GM19324 (cell line): ENCODE data around the gene PRAC2.

ENCODE experiments used
- ATAC-seq: cut with Tn5 transposase; IDR thresholded peaks from one replicate; pipeline ENCODE4 v1.9.1; 2021; ENCODE audit warnings: mild to moderate bottlenecking, moderate library complexity; ENCODE audit not compliant: unreplicated experiment, low FRiP score

PRAC2 gene

GRCh38 chr17:48719642-48720265 lies 3.2 kb upstream of the PRAC2 start:
- no peak for ATAC-seq

GRCh38 chr17:48720266-48721008 lies 2.5 kb upstream of the PRAC2 start:
- ATAC-seq, result no peak

- ATAC-seq, result no peak
These were observed 2.0 kb upstream of the PRAC2 start for GRCh38 chr17:48721009-48721402.

- no peak for ATAC-seq
These were observed 631 bp upstream of the PRAC2 start, which contains the start of gene PRAC1 for GRCh38 chr17:48722201-48722907. TSS of gene PRAC1 (minus strand) at chr17:48722518. CDS start at chr17:48722392, 126 bp downstream.

DNA sequence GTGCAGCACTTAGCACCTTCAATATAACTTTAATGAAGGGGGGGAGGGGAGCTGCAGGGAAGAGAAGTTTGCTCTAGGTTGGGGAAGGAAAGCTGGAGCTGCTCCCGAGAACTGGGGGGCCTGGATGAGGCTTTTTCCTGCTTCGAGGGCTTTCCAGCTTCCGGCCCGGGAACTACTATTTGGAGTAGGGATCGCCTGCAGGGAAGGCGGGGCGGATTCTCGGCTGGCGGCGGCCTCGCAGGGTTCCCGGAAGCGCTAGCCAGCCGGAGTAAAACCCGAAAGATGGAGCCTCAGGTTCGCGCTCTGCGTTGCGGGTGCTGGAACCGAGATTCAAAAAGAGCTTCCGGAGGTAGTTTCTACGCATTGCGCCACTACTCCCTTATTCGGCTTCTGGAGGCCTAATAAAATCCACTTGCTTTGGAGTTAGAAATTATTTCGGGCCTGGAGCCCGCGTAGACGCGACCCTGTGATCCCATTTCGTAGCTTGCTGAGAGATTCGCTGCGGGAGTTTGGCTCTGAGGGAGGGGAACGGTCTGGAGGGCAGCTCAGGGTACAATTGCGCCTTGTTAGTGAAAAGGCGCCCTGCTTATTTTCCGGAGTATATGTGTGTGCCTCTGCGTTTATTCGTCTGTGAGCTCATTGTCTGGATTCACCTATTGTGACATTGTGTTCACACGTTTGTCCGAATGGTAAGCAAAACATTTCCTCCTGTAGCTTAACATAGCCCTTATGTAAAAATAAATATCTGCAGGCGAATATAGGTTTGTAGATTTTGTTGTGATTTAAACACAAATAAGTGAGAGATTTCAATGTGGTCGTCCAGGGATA lies 652 bp downstream of the PRAC2 start:
- ATAC-seq, result no peak

DNA sequence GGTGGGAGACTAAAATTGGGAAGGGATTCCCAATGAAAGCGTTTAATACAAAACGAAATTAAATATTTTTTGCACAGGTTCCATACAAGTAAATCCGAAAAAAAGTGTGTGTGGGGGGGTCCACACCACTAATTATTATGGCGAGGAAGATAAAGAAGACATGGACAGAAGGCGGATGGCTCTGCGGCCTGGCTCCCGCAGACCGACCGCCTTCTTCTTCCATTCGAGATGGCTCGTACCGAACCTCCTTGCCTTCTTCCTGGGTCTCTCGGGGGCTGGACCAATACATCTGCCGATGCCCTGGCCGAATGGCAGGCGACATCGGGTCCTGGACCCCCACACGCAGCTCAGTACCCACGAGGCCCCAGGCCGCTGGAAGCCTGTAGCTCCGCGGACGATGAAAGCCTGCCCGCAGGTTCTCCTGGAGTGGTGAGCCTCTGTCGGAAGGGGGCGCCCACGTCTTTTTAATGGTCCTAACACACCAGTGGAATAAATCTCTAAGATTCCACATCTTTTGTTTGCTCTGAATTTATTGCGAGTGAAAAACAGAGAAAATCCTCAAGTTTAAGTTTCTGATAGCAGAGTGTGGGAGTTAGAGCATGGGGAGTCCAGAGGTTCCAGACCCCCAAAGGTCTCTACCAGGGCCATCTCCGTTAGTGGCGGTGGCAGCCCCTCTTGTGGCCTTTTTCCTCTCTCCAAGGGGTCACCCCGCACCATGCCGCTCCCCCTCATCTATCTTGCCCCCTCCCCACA lies 1.4 kb downstream of the PRAC2 start:
- ATAC-seq, result no peak

- no peak for ATAC-seq
These were observed 2.0 kb downstream of the PRAC2 start for GRCh38 chr17:48725004-48725287.

DNA sequence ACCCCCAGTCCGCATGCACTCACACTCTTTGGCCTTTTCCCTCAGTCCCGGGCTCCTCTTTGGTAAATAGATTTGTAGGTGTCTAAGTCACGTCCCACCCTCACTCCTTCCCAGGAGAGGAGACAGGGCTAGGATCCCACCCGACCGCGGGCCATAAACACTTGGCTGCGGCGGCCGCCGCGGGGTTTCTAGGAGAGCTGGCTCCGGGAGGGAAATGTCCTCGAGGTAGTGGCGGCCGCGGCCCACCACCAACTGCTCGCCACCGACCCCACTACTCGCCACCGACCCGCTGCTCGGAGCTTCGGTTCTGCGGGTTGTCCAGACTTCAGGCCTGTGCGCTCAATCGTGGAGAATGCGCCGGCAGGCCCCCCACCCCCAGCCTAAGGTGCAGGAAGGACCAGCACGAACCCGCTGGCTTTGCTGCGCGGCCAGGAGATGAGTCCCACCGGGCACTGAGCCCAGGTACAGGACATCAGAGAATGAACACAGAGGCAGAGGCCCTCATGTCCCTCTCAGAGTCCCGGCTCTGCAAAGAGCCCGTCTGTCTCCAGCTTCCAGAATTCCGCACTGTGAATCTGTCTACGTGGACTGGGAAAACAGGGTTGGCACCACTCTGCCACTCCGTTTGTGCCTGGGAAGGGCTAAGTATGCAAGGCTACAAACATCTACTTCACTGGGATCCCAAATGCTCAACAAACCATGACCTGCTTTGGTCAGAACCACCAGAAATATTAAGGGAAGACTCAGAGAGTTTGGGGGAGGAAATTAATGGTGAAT lies 2.5 kb downstream of the PRAC2 start:
- no peak for ATAC-seq

DNA sequence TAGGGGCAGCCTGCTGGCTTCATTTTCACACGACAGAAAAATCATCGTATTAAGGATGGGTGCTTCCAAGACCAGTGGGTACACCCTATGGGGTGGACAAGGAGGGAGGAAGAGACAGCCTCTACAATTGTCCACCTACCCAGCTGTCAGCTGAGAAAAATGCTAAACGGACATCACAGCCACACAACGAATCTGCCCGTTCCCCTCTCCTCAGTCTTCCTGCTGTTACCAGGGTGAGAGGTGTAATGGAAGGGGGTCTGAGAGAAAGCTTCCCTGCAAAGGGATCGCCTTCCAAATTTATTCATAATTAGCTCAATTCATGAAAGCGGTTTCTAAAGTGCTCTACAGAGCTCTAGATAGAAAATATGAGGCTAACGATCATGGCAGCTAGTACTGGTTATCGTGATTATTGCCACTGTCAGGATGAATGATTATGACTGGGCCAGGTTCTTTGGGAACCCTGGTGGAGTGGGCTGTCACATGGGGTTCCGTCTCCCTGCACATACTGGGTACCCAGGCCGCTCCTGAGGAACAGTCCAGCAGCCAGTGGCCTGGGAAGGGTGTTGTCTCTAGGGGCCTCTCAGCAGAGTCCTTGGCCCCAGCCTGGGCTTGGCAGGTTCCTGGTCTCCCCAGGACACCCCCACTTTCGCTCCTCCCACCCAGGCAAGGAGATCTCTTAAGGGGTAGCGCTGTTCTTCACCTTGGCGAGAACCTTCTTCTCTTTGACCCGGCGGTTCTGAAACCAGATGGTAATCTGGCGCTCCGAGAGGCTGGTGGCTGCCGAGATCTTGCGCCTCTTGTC lies 3.3 kb downstream of the PRAC2 start:
- no peak for ATAC-seq

GRCh38 chr17:48726916-48727286 lies 3.9 kb downstream of the PRAC2 start:
- ATAC-seq, result no peak

GRCh38 chr17:48727415-48728175 lies 4.6 kb downstream of the PRAC2 start:
- no peak for ATAC-seq

DNA sequence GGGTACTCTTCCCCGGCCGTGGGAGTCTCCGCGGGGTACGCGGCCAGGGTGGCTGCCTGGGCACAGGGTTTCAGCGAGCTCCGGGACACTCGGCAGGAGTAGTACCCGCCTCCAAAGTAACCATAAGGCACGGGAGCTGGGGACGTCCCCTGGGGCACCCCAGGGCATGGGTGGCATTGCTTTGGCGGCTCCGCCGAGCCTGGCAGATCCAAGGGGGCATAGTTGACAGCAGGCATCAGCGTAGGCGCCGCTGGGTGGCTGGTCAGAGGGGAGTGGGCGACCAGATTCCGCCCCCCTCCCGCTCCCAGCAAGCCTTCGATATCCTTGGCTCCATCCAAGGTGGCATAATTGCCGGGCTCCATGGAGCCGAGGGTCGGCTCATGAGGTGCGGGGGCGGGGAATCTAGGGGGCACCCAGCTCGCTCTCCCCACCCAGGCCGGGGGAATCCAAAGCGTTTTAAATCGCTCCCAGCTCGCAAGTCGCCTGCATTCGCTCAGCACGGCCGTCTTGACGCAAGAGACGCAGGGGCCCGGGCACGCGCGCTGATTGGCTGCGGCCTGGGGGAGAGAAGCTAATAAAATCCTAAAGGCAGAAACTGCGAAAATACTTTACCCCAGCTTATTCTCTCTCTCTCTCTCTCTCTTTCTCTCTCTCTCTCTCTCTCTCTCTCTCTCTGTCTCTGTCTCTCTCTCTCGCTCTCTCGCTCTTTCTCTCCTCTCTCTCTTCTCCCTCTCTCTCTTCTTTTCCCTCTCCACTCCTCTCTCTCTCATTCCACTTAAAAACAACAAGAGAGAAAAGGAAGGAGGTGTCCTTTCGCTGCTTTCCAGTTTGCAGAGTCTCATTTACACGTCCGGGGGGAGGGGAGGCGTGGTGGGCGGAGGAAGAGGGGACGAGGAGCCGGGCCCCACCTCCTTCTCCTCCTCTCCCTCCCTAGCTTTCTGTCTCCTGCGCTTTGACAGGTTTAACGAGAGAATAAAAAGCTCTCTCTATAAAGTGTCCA lies 5.5 kb downstream of the PRAC2 start, which contains the start of gene HOXB13:
HOXB13 (minus strand) TSS at position 519 of the 1,000 bp plus-strand sequence; CDS start at position 362, 157 bp downstream.
- no peak for ATAC-seq

- ATAC-seq, result no peak
These were observed 6.6 kb downstream of the PRAC2 start for GRCh38 chr17:48729335-48730239.

DNA sequence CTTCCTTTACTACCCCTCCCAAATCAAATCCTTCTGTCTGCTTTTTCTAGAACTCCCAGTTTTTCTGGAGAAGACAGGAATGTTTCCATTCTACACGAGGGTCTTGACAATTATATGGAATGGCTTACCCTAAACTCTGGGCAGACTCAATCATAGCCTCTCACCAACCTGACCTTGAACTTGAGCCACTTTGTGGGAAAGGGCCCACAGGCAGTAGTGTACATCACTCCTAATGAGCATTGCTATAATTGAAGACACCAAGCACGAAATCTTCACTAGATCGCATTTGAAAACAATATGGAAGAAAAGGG lies 7.2 kb downstream of the PRAC2 start:
- ATAC-seq, result no peak

GRCh38 chr17:48731355-48731754 lies 8.4 kb downstream of the PRAC2 start:
- ATAC-seq, result no peak
